HG02763 (cell line): ENCODE data around the gene SGK1.
"Not testable (repeated sequence)": the region's sequence is repeated elsewhere in the genome, so short reads cannot be mapped to it uniquely, and the experiment has no call there.

Source experiments
- ATAC-seq: cut with Tn5 transposase; IDR thresholded peaks from one replicate; pipeline ENCODE4 v1.9.1; 2021; ENCODE audit warnings: mild to moderate bottlenecking, moderate library complexity; ENCODE audit not compliant: unreplicated experiment

Gene SGK1

GRCh38 chr6:134307870-134308269 lies 10.0 kb downstream of the SGK1 start:
- ATAC-seq, result no peak

GRCh38 chr6:134307075-134307474 lies 10.8 kb downstream of the SGK1 start:
- ATAC-seq, result no peak

GRCh38 chr6:134304381-134304780 lies 13.5 kb downstream of the SGK1 start:
- not testable (repeated sequence) for ATAC-seq

- no peak for ATAC-seq
These were observed 14.0 kb downstream of the SGK1 start for GRCh38 chr6:134303891-134304290.

GRCh38 chr6:134299236-134299635 lies 18.7 kb downstream of the SGK1 start:
- no peak for ATAC-seq

- no peak for ATAC-seq
These were observed 21.1 kb downstream of the SGK1 start for GRCh38 chr6:134296762-134297161.

- ATAC-seq, result peak; percentile 77
These were observed 21.9 kb downstream of the SGK1 start for GRCh38 chr6:134295953-134296553.

GRCh38 chr6:134293659-134294161 lies 24.2 kb downstream of the SGK1 start:
- ATAC-seq, result no peak

- no peak for ATAC-seq
These were observed 26.8 kb downstream of the SGK1 start for GRCh38 chr6:134291156-134291555.

GRCh38 chr6:134289204-134289575 lies 28.7 kb downstream of the SGK1 start:
- ATAC-seq, result no peak

- peak; percentile 55 for ATAC-seq
These were observed 29.2 kb downstream of the SGK1 start for GRCh38 chr6:134288538-134289203.

GRCh38 chr6:134287859-134288537 lies 29.9 kb downstream of the SGK1 start:
- ATAC-seq, result peak; percentile 37

GRCh38 chr6:134282816-134283215 lies 35.1 kb downstream of the SGK1 start:
- no peak for ATAC-seq

- no peak for ATAC-seq
These were observed 36.5 kb downstream of the SGK1 start for GRCh38 chr6:134281388-134281787.

GRCh38 chr6:134278000-134278399 lies 39.9 kb downstream of the SGK1 start:
- no peak for ATAC-seq

- not testable (repeated sequence) for ATAC-seq
These were observed 41.0 kb downstream of the SGK1 start for GRCh38 chr6:134276891-134277377.

- ATAC-seq, result no peak
These were observed 45.5 kb downstream of the SGK1 start for GRCh38 chr6:134272374-134272773.

- ATAC-seq, result no peak
These were observed 50.0 kb downstream of the SGK1 start for GRCh38 chr6:134267917-134268361.

- ATAC-seq, result no peak
These were observed 51.1 kb downstream of the SGK1 start for GRCh38 chr6:134266776-134267175.

- ATAC-seq, result no peak
These were observed 56.1 kb downstream of the SGK1 start for GRCh38 chr6:134261766-134262165.

GRCh38 chr6:134258849-134259306 lies 59.0 kb downstream of the SGK1 start:
- ATAC-seq, result no peak

GRCh38 chr6:134257516-134257915 lies 60.4 kb downstream of the SGK1 start:
- ATAC-seq, result no peak
